OCI-LY7 (cell line): ENCODE measurements around the gene NRG4. TPM values are rescaled to one million over a fixed set of nuclear protein-coding genes. Genes with fewer than 3 reads are reported as not detected.
A peak's percentile ranks its signal among the peaks of the same experiment; 100 is the strongest.
"Not testable (repeated sequence)": the region's sequence is repeated elsewhere in the genome, so short reads cannot be mapped to it uniquely, and the experiment has no call there.

ENCODE experiments used
- BruUV-seq: library from RNA; stranded (reverse); fragments of 400-500 nt; replicated peaks from 2 replicates; lab custom pipeline; 2021; lab: Mats Ljungman, UMichigan
- CTCF ChIA-PET: fragments of 300-600 bp; sonication (Branson Sonifier 250); formaldehyde crosslinking; loops from one replicate; lab custom pipeline; 2022; ENCODE audit warnings: antibody characterized with exemption; ENCODE audit not compliant: unreplicated experiment; lab: Charles Lee
- POLR2A ChIA-PET: fragments of 300-600 bp; sonication (Branson Sonifier 250); formaldehyde crosslinking; loops from one replicate; lab custom pipeline; 2022; ENCODE audit warnings: antibody characterized with exemption; lab: Charles Lee
- DNase-seq: peaks from one replicate; pipeline ENCODE4 v3.0.0-alpha.2; 2015; ENCODE audit warnings: low spot score
- H2AFZ ChIP-seq: fragments of 200-600 bp; sonication (generic), shearing (Covaris generic); 2 replicates; pipeline ENCODE4 v1.6.1; 2014; ENCODE audit warnings: mild to moderate bottlenecking, antibody characterized with exemption, low read length, moderate library complexity
- H3K27ac ChIP-seq: fragments of 200-600 bp; sonication (generic); 2 replicates; pipeline ENCODE4 v1.5.1; 2014; ENCODE audit warnings: mixed run types, low read depth, mild to moderate bottlenecking, moderate library complexity, low read length, inconsistent platforms; ENCODE audit not compliant: poor library complexity, severe bottlenecking
- H3K36me3 ChIP-seq: fragments of 200-600 bp; sonication (generic); 2 replicates; pipeline ENCODE4 v1.6.1; 2014; ENCODE audit warnings: mild to moderate bottlenecking, antibody characterized with exemption, low read length, moderate library complexity, mixed read lengths; ENCODE audit not compliant: insufficient read depth
- H3K4me1 ChIP-seq: fragments of 200-600 bp; sonication (generic); 2 replicates; pipeline ENCODE4 v1.5.1; 2014; ENCODE audit warnings: mild to moderate bottlenecking, low read length; ENCODE audit not compliant: insufficient read depth, poor library complexity, severe bottlenecking
- H3K4me2 ChIP-seq: fragments of 200-600 bp; sonication (generic); 2 replicates; pipeline ENCODE4 v1.6.1; 2014; ENCODE audit warnings: mild to moderate bottlenecking, low read length
- H3K4me3 ChIP-seq: fragments of 200-600 bp; sonication (generic); 2 replicates; pipeline ENCODE4 v1.5.1; 2014; ENCODE audit warnings: mild to moderate bottlenecking, low read depth, low read length; ENCODE audit not compliant: poor library complexity, severe bottlenecking
- H3K79me2 ChIP-seq: fragments of 200-600 bp; sonication (generic); 2 replicates; pipeline ENCODE4 v1.6.1; 2016; ENCODE audit warnings: low read depth, mild to moderate bottlenecking, low read length, moderate library complexity, mixed read lengths; ENCODE audit not compliant: insufficient read depth
- H3K9me2 ChIP-seq: fragments of 200-600 bp; sonication (generic); 2 replicates; pipeline ENCODE4 v1.6.1; 2016; ENCODE audit warnings: mild to moderate bottlenecking, low read length, mixed read lengths; ENCODE audit not compliant: insufficient read depth
- H3K9me3 ChIP-seq: fragments of 200-600 bp; sonication (generic); 2 replicates; pipeline ENCODE4 v1.6.1; 2014; ENCODE audit warnings: mild to moderate bottlenecking, mixed run types, low read length, mixed read lengths
- H4K20me1 ChIP-seq: fragments of 200-600 bp; sonication (generic); 2 replicates; pipeline ENCODE4 v1.6.1; 2014; ENCODE audit warnings: mild to moderate bottlenecking, antibody characterized with exemption, low read length, moderate library complexity, mixed read lengths; ENCODE audit not compliant: insufficient read depth
- CTCF ChIP-seq: fragments of 200-600 bp; sonication (generic); conservative IDR thresholded peaks from 2 replicates; pipeline ENCODE4 v1.5.1; 2014; ENCODE audit warnings: mild to moderate bottlenecking, antibody characterized with exemption, low read length, moderate library complexity, mixed read lengths
- EZH2phosphoT487 ChIP-seq: fragments of 200-600 bp; sonication (generic); IDR thresholded peaks from 2 replicates; pipeline ENCODE4 v1.6.1; 2018; ENCODE audit warnings: low read depth, borderline replicate concordance, mild to moderate bottlenecking, mixed run types, antibody characterized with exemption, low read length, moderate library complexity, mixed read lengths
- intact Hi-C: fragments of 100-400 bp; cut with micrococcal nuclease; formaldehyde crosslinking; loops from one replicate; pipeline ENCODE4 v1.10.0; 2022; ENCODE audit not compliant: unreplicated experiment
- total RNA-seq, 2 experiments: library from RNA; depleted of rRNA in 1 of 2; stranded (reverse); fragments of >200 nt in 1 of 2; shearing (Covaris generic) in 1 of 2; gene quantifications; 2 replicates each; pipeline ENCODE4 v1.2.3, GENCODE V29; 2014 to 2022

The NRG4 gene
- total RNA-seq, 2 experiments from 2014 or later, result not detected

GRCh38 chr15:76056931-76057330 is 44.7 kb upstream of the NRG4 start:
- ChIA-PET POLR2A (interaction anchor here (0.5 to 0.6 kb wide), 2 partner anchors 318 to 1340 kb away, joined by 3 read pairs; no protein-coding TSS in a partner anchor), CTCF (interaction anchor here (1.0 kb wide), 1 partner anchor 82 kb away, joined by 7 read pairs; no protein-coding TSS in a partner anchor)
- H3K4me2 ChIP-seq, result peak overlapping the region; percentile 49
- no peaks in the 10 kb centered on the region for H3K36me3 ChIP-seq
- intact Hi-C loops, result loop anchor here (1.0 to 5.0 kb wide), 2 partner anchors 82 to 95 kb away; no protein-coding TSS in a partner anchor
- peaks cover 13% of the 10 kb centered on the region for H3K4me1 ChIP-seq
- BruUV-seq, result no TSS peak
- peak; percentile 63 for DNase-seq
- 0 out of 2 replicates have a peak overlapping the region, but pooled peaks have one; percentile 8 for H2AFZ ChIP-seq
- H4K20me1 ChIP-seq, result no peaks in the 10 kb centered on the region
- H3K4me3 ChIP-seq, result no peak overlapping the region
- peak overlapping the region; percentile 40 for H3K27ac ChIP-seq
- H3K79me2 ChIP-seq, result no peaks in the 10 kb centered on the region
- TF ChIP-seq EZH2phosphoT487 (no peak), CTCF (no peak)
- H3K9me2 ChIP-seq, result no peaks in the 10 kb centered on the region
- H3K9me3 ChIP-seq, result no peaks in the 10 kb centered on the region

- H3K9me2 ChIP-seq, H3K27ac ChIP-seq, H3K4me3 ChIP-seq, H3K36me3 ChIP-seq, H2AFZ ChIP-seq, H3K9me3 ChIP-seq, DNase-seq, H4K20me1 ChIP-seq, H3K79me2 ChIP-seq, BruUV-seq, H3K4me2 ChIP-seq, intact Hi-C loops, POLR2A ChIA-PET, CTCF ChIA-PET: not testable (repeated sequence)
- peaks cover 13% of the 10 kb centered on the region for H3K4me1 ChIP-seq
These were observed 42.0 kb upstream of the NRG4 start for GRCh38 chr15:76054201-76054600.

GRCh38 chr15:76038512-76038911 is 26.3 kb upstream of the NRG4 start:
- no peaks in the 10 kb centered on the region for H3K9me2 ChIP-seq
- no TSS peak for BruUV-seq
- ChIA-PET CTCF (no interaction called here), POLR2A (no interaction called here)
- H4K20me1 ChIP-seq, result no peaks in the 10 kb centered on the region
- no peak overlapping the region for H3K4me3 ChIP-seq
- no peak for TF ChIP-seq CTCF
- TF ChIP-seq EZH2phosphoT487, result no peak
- intact Hi-C loops, result no loop called here
- DNase-seq, result no peak
- no peak overlapping the region for H2AFZ ChIP-seq
- H3K4me1 ChIP-seq, result no peaks in the 10 kb centered on the region
- no peak overlapping the region for H3K27ac ChIP-seq
- no peaks in the 10 kb centered on the region for H3K36me3 ChIP-seq
- H3K4me2 ChIP-seq, result no peak overlapping the region
- H3K9me3 ChIP-seq, result no peaks in the 10 kb centered on the region
- no peaks in the 10 kb centered on the region for H3K79me2 ChIP-seq
